Erythroblast (primary cell): ENCODE results near the gene GRID2IP.

Experiments
- GATA1 ChIP-seq: IDR thresholded peaks from 2 replicates; pipeline ENCODE4 v1.6.1; 2011; ENCODE audit warnings: low read depth, mild to moderate bottlenecking, control low read depth, low read length, moderate library complexity
- POLR2A ChIP-seq: IDR thresholded peaks from 2 replicates; pipeline ENCODE4 v1.6.1; 2011; ENCODE audit warnings: mild to moderate bottlenecking, low read length

DNA sequence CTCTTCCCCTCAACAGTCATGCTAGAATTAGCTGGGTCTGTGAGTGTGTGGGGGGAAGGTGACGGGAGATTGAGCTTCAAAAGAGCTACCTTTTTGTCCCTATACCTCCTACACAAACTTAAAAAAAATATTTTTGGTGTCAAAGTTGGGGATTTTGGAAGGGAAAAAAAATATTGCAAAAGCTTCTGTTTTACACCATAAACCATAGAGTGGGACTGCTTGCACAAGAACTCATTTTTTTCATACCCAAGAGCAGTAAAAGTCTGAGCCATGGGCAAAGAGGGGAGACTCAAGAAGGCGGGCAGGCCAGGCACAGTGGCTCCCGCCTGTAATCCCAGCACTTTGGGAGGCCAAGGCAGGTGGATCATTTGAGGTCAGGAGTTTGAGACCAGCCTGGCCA, 16.6 kb upstream of the GRID2IP start:
- no peak for TF ChIP-seq POLR2A
- TF ChIP-seq GATA1, result no peak
